ENCODE results near the gene KRT23. TPM values are rescaled to one million over a fixed set of nuclear protein-coding genes. Genes with fewer than 3 reads are reported as not detected.

Gene KRT23
- total and polyA plus RNA-seq, 2 of the 13 experiments (the other 11 are each of a cell fraction or from before 2014, with no cell fraction given), result 24.7 to 51.1 TPM

DNA sequence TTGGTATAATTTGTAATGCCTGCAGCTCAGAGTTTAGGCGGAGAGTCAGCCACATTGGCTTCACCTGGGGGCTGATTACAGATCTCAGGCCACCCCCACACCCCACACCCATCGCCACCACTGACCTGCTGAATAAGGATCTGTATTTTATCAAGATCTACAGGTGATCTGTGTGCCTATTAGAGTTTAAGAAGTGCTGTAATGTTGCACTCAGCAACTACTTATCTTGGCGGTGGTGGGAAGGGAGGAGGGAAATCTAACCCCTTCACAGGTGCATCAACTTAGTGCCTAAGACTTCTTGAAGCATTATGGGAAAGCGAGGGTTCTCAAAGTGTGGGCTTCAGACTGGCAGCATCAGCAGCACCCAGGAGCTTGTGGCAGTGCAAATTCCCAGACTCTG, 34.9 kb downstream of the KRT23 start:
- Histone ChIP-seq H3K27ac (ENCODE audit: extremely low read length, insufficient read depth, low read length) (peak overlapping the region; percentile 89), H3K9ac (ENCODE audit: insufficient read depth, low read depth, low read length) (peak overlapping the region; percentile 70), H3K27me3 (ENCODE audit: control insufficient read depth in 1 of 2, insufficient read depth in 2 of 2, low read length in 2 of 2) (no peaks in the 10 kb centered on the region), H2AFZ (ENCODE audit: low read length) (no peak overlapping the region), H3K4me2 (ENCODE audit: low read depth, low read length) (peak overlapping the region; percentile 55), H4K20me1 (ENCODE audit: insufficient read depth, low read length) (no peaks in the 10 kb centered on the region), H3K4me1 (ENCODE audit: insufficient read depth, low read length) (peaks cover 54% of the 10 kb centered on the region), H3K79me2 (ENCODE audit: insufficient read depth, low read length) (no peaks in the 10 kb centered on the region), H3K36me3 (replicated peaks in 1 of 2; ENCODE audit: control insufficient read depth in 1 of 2, insufficient read depth in 2 of 2, low read length in 2 of 2) (no peaks in the 10 kb centered on the region), H3K9me3 (ENCODE audit: low read length) (no peaks in the 10 kb centered on the region), H3K4me3 (replicated peaks in 1 of 3; ENCODE audit: insufficient read depth in 1 of 3, low read depth in 2 of 3, low read length in 3 of 3) (peak overlapping the region in 1 of 3 experiments; percentile 8; a peak in 1 of 6 replicates)
- FAIRE-seq (no peak), DNase-seq (ENCODE audit: low spot score) (no peak), ATAC-seq (peak; percentile 16)
- in situ Hi-C loops (cut with HindIII; ENCODE audit: extremely low pct_ligation_motif_present, low pct_unique_long_range_greater_than_20kb) (no loop called here), intact Hi-C loops (cut with micrococcal nuclease; ENCODE audit: unreplicated experiment) (loop anchor here (5.0 to 10.0 kb wide), 4 partner anchors 45 to 622 kb away; partner anchors contain the start of genes KRT19, KRTAP1-1, KRTAP2-1 and KRTAP4-2)
- 74% methylated on average over 4 of the region's 4 CpGs for WGBS (ENCODE audit: low lambda C conversion rate)
- ChIA-PET CTCF (ENCODE audit: low intra/inter-chr PET ratio, low total read pairs) (no interaction called here), POLR2A (interaction anchor here (0.8 to 2.8 kb wide), 12 partner anchors 12 to 787 kb away, joined by 3 to 18 read pairs (median 6); partner anchors contain the start of genes EIF1, KRT19 and KRTAP3-1)
- TF ChIP-seq ERF (CRISPR knock-in tag; IDR thresholded peaks at IDR 0.05) (0 out of 2 replicates have a peak, but pooled peaks have one; percentile 5), ATAD3A (CRISPR knock-in tag; IDR thresholded peaks at IDR 0.05) (no peak), ZNF605 (CRISPR knock-in tag; IDR thresholded peaks at IDR 0.05) (peak; percentile 40; the same call in 1 of the 2 replicates)
- TF ChIP-seq, protein P1, sequence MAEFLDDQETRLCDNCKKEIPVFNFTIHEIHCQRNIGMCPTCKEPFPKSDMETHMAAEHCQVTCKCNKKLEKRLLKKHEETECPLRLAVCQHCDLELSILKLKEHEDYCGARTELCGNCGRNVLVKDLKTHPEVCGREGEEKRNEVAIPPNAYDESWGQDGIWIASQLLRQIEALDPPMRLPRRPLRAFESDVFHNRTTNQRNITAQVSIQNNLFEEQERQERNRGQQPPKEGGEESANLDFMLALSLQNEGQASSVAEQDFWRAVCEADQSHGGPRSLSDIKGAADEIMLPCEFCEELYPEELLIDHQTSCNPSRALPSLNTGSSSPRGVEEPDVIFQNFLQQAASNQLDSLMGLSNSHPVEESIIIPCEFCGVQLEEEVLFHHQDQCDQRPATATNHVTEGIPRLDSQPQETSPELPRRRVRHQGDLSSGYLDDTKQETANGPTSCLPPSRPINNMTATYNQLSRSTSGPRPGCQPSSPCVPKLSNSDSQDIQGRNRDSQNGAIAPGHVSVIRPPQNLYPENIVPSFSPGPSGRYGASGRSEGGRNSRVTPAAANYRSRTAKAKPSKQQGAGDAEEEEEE (CRISPR knock-in tag; IDR thresholded peaks at IDR 0.05; ENCODE audit: borderline replicate concordance), result 0 out of 2 replicates have a peak, but pooled peaks have one; percentile 24
- TSS peak; percentile 81 for BruUV-seq (replicated peaks)

DNA sequence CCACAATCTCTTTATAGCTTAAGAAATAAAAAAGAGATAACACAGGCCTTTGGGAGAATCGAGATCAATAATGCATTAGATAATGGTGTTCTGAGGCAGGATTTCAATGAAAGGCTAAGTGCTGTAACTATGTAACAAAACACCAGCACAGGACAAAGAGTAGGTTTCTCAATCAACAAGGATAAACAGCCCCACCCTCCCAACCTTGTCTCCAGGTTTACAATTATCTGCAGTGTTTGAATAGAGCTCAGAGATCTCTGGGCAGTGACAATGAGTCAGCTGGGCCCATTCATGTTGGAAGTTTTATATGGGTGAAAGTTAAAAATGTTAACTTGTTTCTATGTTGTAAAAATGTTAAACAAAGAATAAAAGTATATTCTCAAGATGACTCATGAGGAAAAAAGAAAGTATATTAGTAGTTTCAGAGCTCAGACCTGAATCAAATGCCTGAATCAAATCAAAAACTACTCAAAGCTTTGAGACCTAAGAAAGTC, 35.4 kb downstream of the KRT23 start:
- in situ Hi-C loops (cut with HindIII; ENCODE audit: extremely low pct_ligation_motif_present, low pct_unique_long_range_greater_than_20kb) (no loop called here), intact Hi-C loops (cut with micrococcal nuclease; ENCODE audit: unreplicated experiment) (loop anchor here (5.0 to 10.0 kb wide), 4 partner anchors 45 to 623 kb away; partner anchors contain the start of genes KRT19, KRTAP1-1, KRTAP2-1 and KRTAP4-2)
- ATAC-seq, result peak; percentile 94
- peaks cover 54% of the 10 kb centered on the region for H3K4me1 ChIP-seq (ENCODE audit: insufficient read depth, low read length)
- peak overlapping the region; percentile 55 for H3K4me2 ChIP-seq (ENCODE audit: low read depth, low read length)
- ChIA-PET CTCF (ENCODE audit: low intra/inter-chr PET ratio, low total read pairs) (no interaction called here), POLR2A (interaction anchor here (0.8 to 2.8 kb wide), 12 partner anchors 11 to 788 kb away, joined by 3 to 18 read pairs (median 6); partner anchors contain the start of genes EIF1, KRT19 and KRTAP3-1)
- WGBS (ENCODE audit: low lambda C conversion rate), result 0% methylated on average over 1 of the region's 1 CpG
- H3K4me3 ChIP-seq (replicated peaks in 1 of 3; ENCODE audit: insufficient read depth in 1 of 3, low read depth in 2 of 3, low read length in 3 of 3), result peak overlapping the region in 1 of 3 experiments; percentile 8; a peak in 1 of 6 replicates
- H3K9me3 ChIP-seq (ENCODE audit: low read length), result no peaks in the 10 kb centered on the region
- H3K79me2 ChIP-seq (ENCODE audit: insufficient read depth, low read length), result no peaks in the 10 kb centered on the region
- FAIRE-seq, result peak; percentile 95
- no peak overlapping the region for H2AFZ ChIP-seq (ENCODE audit: low read length)
- H3K27me3 ChIP-seq (ENCODE audit: control insufficient read depth in 1 of 2, insufficient read depth in 2 of 2, low read length in 2 of 2), result no peaks in the 10 kb centered on the region
- no peaks in the 10 kb centered on the region for H4K20me1 ChIP-seq (ENCODE audit: insufficient read depth, low read length)
- peak overlapping the region; percentile 89 for H3K27ac ChIP-seq (ENCODE audit: extremely low read length, insufficient read depth, low read length)
- BruUV-seq (replicated peaks), result no TSS peak
- DNase-seq (ENCODE audit: low spot score), result peak; percentile 99
- peak overlapping the region; percentile 70 for H3K9ac ChIP-seq (ENCODE audit: insufficient read depth, low read depth, low read length)
- H3K36me3 ChIP-seq (replicated peaks in 1 of 2; ENCODE audit: control insufficient read depth in 1 of 2, insufficient read depth in 2 of 2, low read length in 2 of 2), result no peaks in the 10 kb centered on the region
- TF ChIP-seq MED1 (CRISPR knock-in tag; IDR thresholded peaks at IDR 0.05), result peak; percentile 94
- TF ChIP-seq KLF12 (CRISPR knock-in tag; IDR thresholded peaks at IDR 0.05; ENCODE audit: borderline replicate concordance), result peak; percentile 52; the same call in 1 of the 2 replicates
- TF ChIP-seq TBX2 (CRISPR knock-in tag; IDR thresholded peaks at IDR 0.05; ENCODE audit: borderline replicate concordance), result peak; percentile 62; the same call in 1 of the 2 replicates
- TF ChIP-seq ZNF251 (CRISPR knock-in tag; IDR thresholded peaks at IDR 0.05), result no peak
- peak; percentile 99 for TF ChIP-seq SOX13 (IDR thresholded peaks at IDR 0.05)
- peak in 1 of 2 experiments; percentile 100; a peak in 2 of 4 replicates for TF ChIP-seq SOX13 (CRISPR knock-in tag; conservative IDR thresholded peaks at IDR 0.05 in 1 of 2, IDR thresholded peaks at IDR 0.05 in 1 of 2)
- TF ChIP-seq ZNF713 (CRISPR knock-in tag; IDR thresholded peaks at IDR 0.05), result no peak
- TF ChIP-seq ZNF652 (CRISPR knock-in tag; IDR thresholded peaks at IDR 0.05; ENCODE audit: borderline replicate concordance, low read depth), result peak; percentile 62; the same call in 1 of the 2 replicates
- TF ChIP-seq, protein P2, sequence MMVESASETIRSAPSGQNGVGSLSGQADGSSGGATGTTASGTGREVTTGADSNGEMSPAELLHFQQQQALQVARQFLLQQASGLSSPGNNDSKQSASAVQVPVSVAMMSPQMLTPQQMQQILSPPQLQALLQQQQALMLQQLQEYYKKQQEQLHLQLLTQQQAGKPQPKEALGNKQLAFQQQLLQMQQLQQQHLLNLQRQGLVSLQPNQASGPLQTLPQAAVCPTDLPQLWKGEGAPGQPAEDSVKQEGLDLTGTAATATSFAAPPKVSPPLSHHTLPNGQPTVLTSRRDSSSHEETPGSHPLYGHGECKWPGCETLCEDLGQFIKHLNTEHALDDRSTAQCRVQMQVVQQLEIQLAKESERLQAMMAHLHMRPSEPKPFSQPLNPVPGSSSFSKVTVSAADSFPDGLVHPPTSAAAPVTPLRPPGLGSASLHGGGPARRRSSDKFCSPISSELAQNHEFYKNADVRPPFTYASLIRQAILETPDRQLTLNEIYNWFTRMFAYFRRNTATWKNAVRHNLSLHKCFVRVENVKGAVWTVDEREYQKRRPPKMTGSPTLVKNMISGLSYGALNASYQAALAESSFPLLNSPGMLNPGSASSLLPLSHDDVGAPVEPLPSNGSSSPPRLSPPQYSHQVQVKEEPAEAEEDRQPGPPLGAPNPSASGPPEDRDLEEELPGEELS (CRISPR knock-in tag; IDR thresholded peaks at IDR 0.05), result peak; percentile 99
- peak; percentile 73; the same call in 1 of the 2 replicates for TF ChIP-seq YEATS2 (CRISPR knock-in tag; IDR thresholded peaks at IDR 0.05; ENCODE audit: borderline replicate concordance)
